Activated CD8-positive, alpha-beta memory T cell treated with anti-CD3 and anti-CD28 coated beads, Interleukin-2, amount 10 ng/mL, durations not matched to agents 7 days and 5 days (primary cell): ENCODE measurements around the gene ZNF382. TPM values are rescaled to one million over a fixed set of nuclear protein-coding genes. Genes with fewer than 3 reads are reported as not detected.
A peak's percentile ranks its signal among the peaks of the same experiment; 100 is the strongest.
"Not testable (repeated sequence)": the region's sequence is repeated elsewhere in the genome, so short reads cannot be mapped to it uniquely, and the experiment has no call there.

Source experiments
- ATAC-seq: fragments of 150-1000 bp; cut with Tn5 transposase; one replicate; pipeline ENCODE4 v1.10.0; 2021; ENCODE audit warnings: moderate library complexity
- CTCF ChIA-PET: fragments of 350-600 bp; sonication (Branson Sonifier 250); formaldehyde crosslinking; loops from one replicate; lab custom pipeline; 2021; ENCODE audit warnings: antibody characterized with exemption; lab: Charles Lee
- DNase-seq: peaks from one replicate; pipeline ENCODE4 v3.0.0-alpha.2; 2020
- H3K27ac Mint-ChIP-seq: one replicate; pipeline ENCODE4 v1.8.0; 2021; ENCODE audit warnings: mild to moderate bottlenecking, mixed read lengths
- H3K27me3 Mint-ChIP-seq: one replicate; pipeline ENCODE4 v1.8.0; 2021; ENCODE audit warnings: mixed read lengths
- H3K36me3 Mint-ChIP-seq: one replicate; pipeline ENCODE4 v1.8.0; 2021; ENCODE audit warnings: mild to moderate bottlenecking, mixed read lengths
- H3K4me1 Mint-ChIP-seq: one replicate; pipeline ENCODE4 v1.8.0; 2021; ENCODE audit warnings: mixed read lengths
- H3K4me3 Mint-ChIP-seq: one replicate; pipeline ENCODE4 v1.8.0; 2021; ENCODE audit warnings: mild to moderate bottlenecking, moderate library complexity, mixed read lengths
- H3K9me3 Mint-ChIP-seq: one replicate; pipeline ENCODE4 v1.8.0; 2022; ENCODE audit warnings: low read depth, mixed read lengths
- total RNA-seq, 2 experiments: library from RNA; stranded (reverse); gene quantifications; one replicate each; pipeline ENCODE4 v1.2.3, GENCODE V29; 2021

ZNF382 gene
- total RNA-seq = 10 to 100 TPM; 11.2 to 12.4 TPM

DNA sequence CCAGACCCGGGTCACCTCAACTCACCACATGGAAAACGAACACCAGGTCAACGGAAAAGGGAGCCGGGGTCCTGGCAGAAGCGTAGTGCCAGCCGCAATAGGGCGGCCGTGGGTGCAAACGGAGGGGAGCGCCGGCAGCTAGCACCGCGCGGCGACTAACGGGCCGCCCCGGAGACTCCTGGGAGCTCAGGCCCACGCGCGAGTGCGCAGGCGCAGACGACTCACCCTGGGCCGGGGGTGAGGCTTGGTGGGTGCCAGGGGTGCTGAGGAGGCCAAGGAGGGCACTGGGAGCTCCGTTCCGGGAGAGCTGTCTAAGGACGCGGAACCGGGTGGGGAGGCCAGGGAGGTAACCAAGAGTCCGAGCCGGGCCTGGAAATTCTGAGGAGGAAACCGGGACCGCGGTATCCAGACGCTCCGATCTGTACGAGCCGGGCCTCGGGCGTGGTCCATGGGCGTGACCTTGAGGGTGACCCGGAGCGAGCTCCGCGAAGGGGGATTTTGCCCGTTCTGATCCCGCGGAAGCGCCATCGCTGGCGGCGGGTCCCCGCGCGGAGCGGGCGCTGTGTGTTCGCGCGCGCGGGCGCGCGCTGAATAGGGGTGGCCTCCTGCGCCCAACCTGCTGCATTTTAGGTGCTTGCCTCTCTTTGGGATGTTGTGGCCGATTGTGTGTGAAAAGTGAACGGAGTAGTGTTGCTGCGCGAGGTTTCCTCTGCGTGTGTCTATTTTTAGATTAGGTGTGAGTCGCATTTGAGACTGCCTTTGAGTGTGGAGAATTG is at the start of gene ZNF382:
Gene ZNF382, plus strand, starts transcription at position 213 of the 776 bp plus-strand sequence. CDS start 4,602 bp downstream, outside the sequence.
- Mint-ChIP-seq H3K27ac (peak within 1 kb of the TSS; percentile 91), H3K4me3 (peak within 1 kb of the TSS; percentile 78), H3K27me3 (no peaks in the 10 kb centered on the region), H3K4me1 (peaks cover 15% of the 10 kb centered on the region), H3K9me3 (peaks cover 21% of the 10 kb centered on the region), H3K36me3 (peaks cover 56% of the 10 kb centered on the region)
- ATAC-seq (peak; percentile 90), DNase-seq (peak; percentile 90)
- CTCF ChIA-PET = interaction anchor here (0.6 to 1.9 kb wide), 3 partner anchors 9 to 116 kb away, joined by 3 to 4 read pairs (median 3); partner anchors contain the start of genes ZNF529 and ZNF566

DNA sequence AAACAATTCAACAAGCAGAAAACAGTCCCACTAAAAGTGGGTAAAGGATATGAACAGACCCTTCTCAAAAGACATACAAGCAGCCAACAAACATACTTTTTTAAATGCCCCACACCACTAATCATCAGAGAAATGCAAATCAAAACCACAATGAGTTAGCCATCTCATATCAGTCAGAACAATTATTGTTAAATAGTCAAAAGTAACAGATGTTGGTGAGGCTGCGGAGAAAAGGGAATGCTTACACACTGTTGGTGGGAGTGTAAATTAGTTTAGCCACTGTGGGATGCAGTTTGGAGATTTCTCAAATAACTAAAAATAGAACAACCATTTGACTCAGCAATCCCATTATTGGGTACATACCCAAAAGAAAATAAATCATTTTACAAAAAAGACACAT is 40.7 kb upstream of the ZNF382 start:
- H3K36me3 Mint-ChIP-seq = peaks cover 82% of the 10 kb centered on the region
- no peak overlapping the region for H3K27ac Mint-ChIP-seq
- no peak for ATAC-seq
- CTCF ChIA-PET = no interaction called here
- H3K9me3 Mint-ChIP-seq = peaks cover 41% of the 10 kb centered on the region
- H3K4me3 Mint-ChIP-seq = no peak overlapping the region
- no peaks in the 10 kb centered on the region for H3K27me3 Mint-ChIP-seq
- no peak for DNase-seq
- peaks cover 2% of the 10 kb centered on the region for H3K4me1 Mint-ChIP-seq

DNA sequence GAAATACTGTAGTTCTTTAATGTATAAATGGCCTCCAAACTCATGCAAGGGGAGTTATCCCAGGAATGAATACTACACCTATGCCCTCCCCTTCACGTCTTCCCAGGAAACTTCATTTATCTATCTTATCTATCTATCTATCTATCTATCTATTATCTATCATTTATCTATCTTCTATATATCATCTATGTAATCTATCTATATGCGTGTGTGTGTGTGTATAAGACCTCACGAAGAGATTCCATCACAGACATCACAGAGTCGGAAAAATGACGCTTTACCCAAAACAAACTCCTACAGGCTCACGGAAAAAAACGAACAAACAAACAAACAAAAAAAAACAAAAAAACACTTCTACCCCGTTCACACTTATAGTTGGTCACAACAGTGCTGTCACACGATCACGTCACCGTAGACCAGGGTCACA is 32.5 kb upstream of the ZNF382 start:
- DNase-seq (no peak), ATAC-seq (no peak)
- CTCF ChIA-PET = interaction anchor here (1.0 to 1.9 kb wide), 3 partner anchors 32 to 263 kb away, joined by 3 to 5 read pairs (median 4); partner anchors contain the start of genes ZNF382 and ZNF566
- H3K4me3 Mint-ChIP-seq = peak overlapping the region; percentile 84
- peaks cover 19% of the 10 kb centered on the region for H3K9me3 Mint-ChIP-seq
- peaks cover 77% of the 10 kb centered on the region for H3K36me3 Mint-ChIP-seq
- H3K27me3 Mint-ChIP-seq = no peaks in the 10 kb centered on the region
- H3K4me1 Mint-ChIP-seq = peaks cover 31% of the 10 kb centered on the region
- H3K27ac Mint-ChIP-seq = peak overlapping the region; percentile 90

DNA sequence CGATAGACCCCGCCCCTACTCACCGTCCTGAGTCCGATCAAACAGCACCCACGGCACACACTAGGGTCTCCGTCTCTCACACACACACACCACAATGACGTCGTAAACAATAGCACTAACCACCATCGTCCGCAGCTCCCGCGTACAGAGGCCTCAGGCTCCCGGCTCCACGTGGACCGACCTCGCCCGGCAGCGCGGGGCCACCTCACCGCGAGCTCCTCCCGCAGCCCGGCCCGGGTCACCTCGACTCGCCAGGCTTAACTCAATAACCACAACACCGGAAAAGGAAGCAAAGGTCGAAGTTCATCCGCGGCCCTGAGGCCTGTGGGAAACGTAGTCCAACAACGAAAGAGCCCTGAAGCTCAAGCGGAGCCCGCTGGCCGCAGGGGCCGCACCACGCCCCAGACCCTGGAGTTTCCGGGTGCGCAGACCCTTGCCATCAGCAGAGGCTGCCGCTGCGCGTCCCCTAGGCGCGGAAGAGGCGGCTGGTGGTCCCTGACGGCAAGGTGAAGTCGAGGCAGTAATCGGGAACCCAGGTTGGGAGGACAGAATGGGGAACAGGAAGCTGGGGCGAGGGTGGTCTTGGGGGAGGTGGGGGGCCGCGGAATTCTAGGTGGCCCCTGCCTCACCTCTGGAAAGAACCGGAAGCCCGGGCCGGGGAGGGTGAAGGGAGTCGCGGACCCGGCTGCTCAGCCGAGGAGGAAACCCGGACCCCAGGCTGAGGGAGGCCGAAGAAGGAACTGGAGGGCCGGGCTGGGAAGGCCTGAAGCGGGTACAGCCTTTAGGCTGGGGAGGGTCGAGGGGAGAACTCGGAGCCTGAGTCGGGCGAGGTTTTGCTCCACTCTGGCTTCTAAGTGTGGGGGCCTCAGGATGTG is 31.9 kb upstream of the ZNF382 start, which contains the start of gene ZNF529:
Gene ZNF529, minus strand, starts transcription at position 273 of the 875 bp plus-strand sequence. CDS start 946 bp downstream, outside the sequence.
- H3K27ac Mint-ChIP-seq = peak within 1 kb of the TSS; percentile 90
- H3K4me1 Mint-ChIP-seq = peaks cover 31% of the 10 kb centered on the region
- CTCF ChIA-PET = interaction anchor here (1.0 to 1.9 kb wide), 3 partner anchors 32 to 263 kb away, joined by 3 to 5 read pairs (median 4); partner anchors contain the start of genes ZNF382 and ZNF566
- peaks cover 75% of the 10 kb centered on the region for H3K36me3 Mint-ChIP-seq
- H3K27me3 Mint-ChIP-seq = no peaks in the 10 kb centered on the region
- ATAC-seq = peak; percentile 90
- H3K4me3 Mint-ChIP-seq = peak within 1 kb of the TSS; percentile 84
- peak; percentile 94 for DNase-seq
- peaks cover 20% of the 10 kb centered on the region for H3K9me3 Mint-ChIP-seq

DNA sequence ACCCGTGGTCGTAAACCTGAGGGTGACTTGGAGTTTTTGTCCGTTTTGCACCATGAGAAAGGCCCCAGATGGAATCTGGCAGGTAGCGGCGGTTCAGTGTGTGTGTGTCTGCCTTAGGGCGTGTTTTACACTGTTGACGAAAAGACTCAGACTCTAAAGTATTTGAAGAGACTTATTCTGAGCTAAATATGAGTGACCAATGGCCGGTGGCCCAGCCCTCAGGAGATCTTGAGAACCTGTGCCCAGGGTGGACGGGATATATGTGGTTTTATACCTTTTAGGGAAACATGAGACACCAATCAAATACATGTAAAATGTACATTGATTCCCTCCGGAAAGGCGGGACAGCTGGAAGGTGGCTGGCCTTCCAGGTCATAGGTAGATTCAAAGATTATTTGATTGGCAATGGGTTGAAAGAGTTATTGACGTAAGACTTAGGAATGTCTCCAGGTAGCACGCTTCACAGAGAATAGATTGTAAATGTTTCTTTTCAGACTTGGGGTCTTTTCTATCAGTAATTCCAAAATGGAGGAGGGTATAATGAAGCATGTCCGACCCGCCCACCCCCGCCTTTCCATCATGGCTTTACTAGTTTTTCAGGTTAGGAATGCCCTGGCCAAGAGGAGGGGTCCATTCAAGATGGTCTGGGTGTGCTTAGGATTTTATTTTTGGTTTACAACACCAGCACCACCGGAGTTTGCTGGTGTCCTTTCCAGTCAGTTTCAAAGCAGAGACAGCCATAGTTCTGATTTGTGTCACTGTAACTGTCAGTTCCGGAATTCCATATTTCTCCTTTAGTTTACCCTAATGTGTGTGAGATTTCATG is 31.0 kb upstream of the ZNF382 start:
- DNase-seq (no peak), ATAC-seq (peak; percentile 3)
- H3K27ac Mint-ChIP-seq = peak overlapping the region; percentile 90
- peak overlapping the region; percentile 84 for H3K4me3 Mint-ChIP-seq
- H3K27me3 Mint-ChIP-seq = no peaks in the 10 kb centered on the region
- CTCF ChIA-PET = interaction anchor here (1.4 to 1.9 kb wide), 2 partner anchors 85 to 262 kb away, joined by 3 to 5 read pairs; partner anchors contain the start of gene ZNF566
- peaks cover 18% of the 10 kb centered on the region for H3K9me3 Mint-ChIP-seq
- H3K4me1 Mint-ChIP-seq = peaks cover 31% of the 10 kb centered on the region
- H3K36me3 Mint-ChIP-seq = peaks cover 75% of the 10 kb centered on the region

DNA sequence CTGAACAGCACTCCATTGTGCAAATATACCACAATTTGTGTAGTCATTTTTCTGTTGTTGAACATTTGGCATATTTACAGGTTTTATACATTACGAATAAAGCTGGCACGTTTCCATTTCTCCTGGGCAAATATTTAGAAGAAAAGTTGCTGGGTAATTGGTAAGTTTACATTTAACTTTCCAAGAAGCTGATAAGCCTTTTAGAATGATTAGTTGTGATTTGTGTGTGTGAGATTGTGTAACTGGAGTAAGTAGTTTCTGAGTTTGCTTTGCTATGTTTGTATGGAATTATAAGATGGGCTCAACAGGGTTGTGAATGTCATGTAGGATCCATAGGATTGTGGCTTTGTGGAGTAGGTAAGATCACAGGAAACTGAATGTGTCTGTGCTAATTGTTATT is 30.4 kb upstream of the ZNF382 start:
- Mint-ChIP-seq H3K9me3 (peaks cover 18% of the 10 kb centered on the region), H3K27me3 (no peaks in the 10 kb centered on the region), H3K4me3 (peak overlapping the region; percentile 84)

DNA sequence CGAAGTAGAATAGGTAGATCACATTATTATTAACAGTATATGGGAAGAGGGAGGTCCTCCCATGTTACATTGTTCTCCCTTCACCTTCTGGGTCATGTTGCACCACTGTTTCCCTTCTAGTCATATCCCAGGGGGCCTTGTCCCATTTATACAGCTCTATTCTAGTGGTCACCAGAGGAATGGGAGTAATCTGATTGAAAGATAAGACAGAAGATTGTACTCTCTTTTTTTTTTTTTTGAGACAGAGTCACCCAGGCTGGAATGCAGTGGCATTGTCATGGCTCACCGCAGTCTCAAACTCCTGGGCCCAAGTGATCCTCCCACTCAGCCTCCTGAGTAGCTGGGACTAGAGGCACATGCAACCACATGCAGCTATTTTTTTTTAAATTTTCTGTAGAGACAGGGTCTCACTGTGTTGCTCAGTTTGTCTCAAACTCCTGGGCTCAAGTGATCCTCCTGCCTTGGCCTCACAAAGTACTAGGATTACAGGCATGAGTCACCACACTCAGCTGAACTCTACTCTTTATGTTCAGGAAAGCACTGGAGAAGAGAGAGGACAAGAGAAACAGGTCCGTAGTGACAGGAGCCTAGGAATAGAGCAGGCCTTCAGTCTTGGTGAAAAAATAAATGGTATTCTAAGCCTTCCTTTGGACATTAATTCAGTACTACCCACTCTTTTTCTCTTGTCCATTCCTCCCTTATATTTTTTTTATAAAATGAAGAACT is 27.7 kb upstream of the ZNF382 start:
- Mint-ChIP-seq H3K4me1 (peaks cover 22% of the 10 kb centered on the region), H3K27me3 (no peaks in the 10 kb centered on the region), H3K9me3 (peaks cover 18% of the 10 kb centered on the region), H3K4me3 (no peak overlapping the region), H3K36me3 (peaks cover 83% of the 10 kb centered on the region), H3K27ac (no peak overlapping the region)
- DNase-seq (no peak), ATAC-seq (no peak)
- CTCF ChIA-PET = no interaction called here

More for the DNA sequence above, 30.4 kb upstream of the ZNF382 start:
- ATAC-seq = no peak
- peaks cover 31% of the 10 kb centered on the region for H3K4me1 Mint-ChIP-seq
- CTCF ChIA-PET = no interaction called here
- H3K36me3 Mint-ChIP-seq = peaks cover 76% of the 10 kb centered on the region
- H3K27ac Mint-ChIP-seq = peak overlapping the region; percentile 45
- DNase-seq = no peak

DNA sequence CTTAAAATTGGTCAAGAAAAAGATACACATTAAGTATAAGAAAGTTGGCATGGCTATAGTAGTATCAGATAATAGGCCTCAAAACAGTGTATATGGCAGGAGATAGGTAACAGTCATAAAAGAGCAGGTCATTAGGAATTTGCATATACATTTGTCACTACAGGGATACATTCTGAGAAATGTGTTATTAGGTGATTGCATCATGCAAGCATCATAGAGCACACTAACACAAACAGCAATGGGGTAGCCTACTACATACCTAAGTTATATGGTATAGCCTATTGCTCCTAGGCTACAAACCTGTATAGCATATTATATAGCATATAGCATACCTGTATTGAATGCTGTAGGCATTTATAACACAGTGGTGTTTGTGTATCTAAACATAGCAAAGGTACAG is 25.9 kb upstream of the ZNF382 start:
- H3K27me3 Mint-ChIP-seq = no peaks in the 10 kb centered on the region
- H3K9me3 Mint-ChIP-seq = peaks cover 23% of the 10 kb centered on the region
- no peak for ATAC-seq

DNA sequence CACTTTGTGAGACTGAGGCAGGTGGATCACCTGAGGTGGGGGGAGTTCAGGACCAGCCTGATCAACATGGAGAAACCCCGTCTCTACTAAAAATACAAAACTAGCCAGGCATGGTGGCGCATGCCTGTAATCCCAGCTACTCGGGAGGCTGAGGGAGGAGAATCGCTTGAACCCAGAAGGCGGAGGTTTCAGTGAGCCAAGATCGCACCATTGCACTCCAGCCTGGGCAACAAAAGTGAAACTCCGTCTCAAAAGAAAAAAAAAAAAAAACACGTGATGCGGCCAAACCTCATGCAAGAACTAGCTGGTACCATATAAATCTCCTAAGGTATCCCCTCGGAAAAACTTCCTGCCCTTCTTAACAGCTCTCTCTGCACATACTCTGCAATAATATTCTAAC is 2.4 kb upstream of the ZNF382 start:
- H3K27ac Mint-ChIP-seq, H3K4me3 Mint-ChIP-seq, H3K27me3 Mint-ChIP-seq, H3K9me3 Mint-ChIP-seq, ATAC-seq, CTCF ChIA-PET, DNase-seq: not testable (repeated sequence)
- H3K36me3 Mint-ChIP-seq = peaks cover 37% of the 10 kb centered on the region
- peaks cover 15% of the 10 kb centered on the region for H3K4me1 Mint-ChIP-seq

More for the DNA sequence above, 25.9 kb upstream of the ZNF382 start:
- CTCF ChIA-PET = no interaction called here
- Mint-ChIP-seq H3K4me3 (no peak overlapping the region), H3K36me3 (peaks cover 86% of the 10 kb centered on the region), H3K4me1 (peaks cover 11% of the 10 kb centered on the region), H3K27ac (no peak overlapping the region)
- DNase-seq = no peak

DNA sequence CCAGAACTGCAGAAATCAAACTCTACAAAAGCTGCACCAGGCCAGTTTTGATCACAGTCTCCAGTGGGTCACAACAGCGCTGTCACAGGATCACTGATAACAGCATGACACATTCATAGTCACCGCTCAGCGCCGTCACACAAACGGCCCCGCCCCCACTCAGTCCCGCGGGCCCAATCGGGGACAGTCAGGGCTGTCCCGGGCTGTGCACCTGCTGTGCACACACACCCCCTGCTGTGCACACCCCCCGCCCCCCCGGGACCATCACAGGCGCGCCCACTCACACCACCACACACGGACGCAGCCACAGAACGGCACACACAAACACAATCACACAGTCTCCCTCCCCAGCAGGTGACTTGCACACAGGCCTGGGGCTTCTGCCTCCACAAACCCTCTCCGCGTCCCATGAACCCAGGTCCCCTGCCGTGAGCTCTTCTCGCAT is 435 bp upstream of the ZNF382 start:
- Mint-ChIP-seq H3K36me3 (peaks cover 51% of the 10 kb centered on the region), H3K4me1 (peaks cover 15% of the 10 kb centered on the region), H3K4me3 (peak overlapping the region; percentile 78), H3K27ac (peak overlapping the region; percentile 91), H3K9me3 (peaks cover 19% of the 10 kb centered on the region), H3K27me3 (no peaks in the 10 kb centered on the region)
- CTCF ChIA-PET = interaction anchor here (0.6 to 1.9 kb wide), 3 partner anchors 8 to 115 kb away, joined by 3 to 4 read pairs (median 3); partner anchors contain the start of genes ZNF529 and ZNF566
- peak; percentile 91 for DNase-seq
- peak; percentile 88 for ATAC-seq

DNA sequence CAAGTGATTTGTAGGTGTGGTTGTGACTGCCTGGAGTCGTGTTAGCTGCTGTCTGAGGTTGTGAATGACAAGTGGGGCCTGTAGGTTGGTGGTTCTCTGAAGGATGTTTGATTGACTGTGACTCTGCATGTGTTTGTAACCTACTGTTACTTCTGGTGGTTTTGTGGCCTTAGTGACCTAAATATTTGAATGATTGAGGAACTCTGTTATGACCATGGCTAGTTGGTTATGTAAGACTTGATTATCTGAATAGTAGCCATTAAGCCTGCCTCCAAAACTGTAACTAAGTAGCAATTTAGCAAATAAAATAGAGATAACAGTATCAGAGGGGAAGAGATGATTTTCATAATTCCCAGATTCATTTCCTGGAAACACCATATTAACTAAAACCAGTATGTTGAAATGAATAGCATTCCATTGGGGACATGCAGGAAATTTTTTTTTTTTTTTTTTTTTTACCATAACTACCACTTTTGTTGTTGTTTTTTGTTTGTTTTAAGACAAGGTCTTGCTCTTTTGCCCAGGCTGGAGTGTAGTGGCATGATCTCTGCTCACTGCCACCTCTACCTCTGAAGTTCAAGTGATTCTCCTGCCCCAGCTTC is 865 bp downstream of the ZNF382 start:
- peaks cover 21% of the 10 kb centered on the region for H3K9me3 Mint-ChIP-seq
- H3K27ac Mint-ChIP-seq = peak overlapping the region; percentile 91
- H3K4me1 Mint-ChIP-seq = peaks cover 15% of the 10 kb centered on the region
- ATAC-seq (peak; percentile 11), DNase-seq (no peak)
- H3K27me3 Mint-ChIP-seq = no peaks in the 10 kb centered on the region
- CTCF ChIA-PET = interaction anchor here (1.9 kb wide), 1 partner anchor 33 kb away, joined by 4 read pairs; the partner anchor contains the start of gene ZNF529
- peaks cover 59% of the 10 kb centered on the region for H3K36me3 Mint-ChIP-seq
- H3K4me3 Mint-ChIP-seq = peak overlapping the region; percentile 78
